Stimulated activated naive CD8-positive, alpha-beta T cell treated with anti-CD3 and anti-CD28 coated beads, Interleukin-15, Interleukin-2, amounts not matched to agents 100 ng/mL and 50 ng/mL, for 24 hours (primary cell): Measurements from ENCODE around the gene CTSF.
"Not testable (repeated sequence)": the region's sequence is repeated elsewhere in the genome, so short reads cannot be mapped to it uniquely, and the experiment has no call there.

Experiments used
- H3K27ac Mint-ChIP-seq: one replicate; pipeline ENCODE4 v1.8.0; 2021; ENCODE audit warnings: mild to moderate bottlenecking, mixed read lengths
- H3K27me3 Mint-ChIP-seq: one replicate; pipeline ENCODE4 v1.8.0; 2021; ENCODE audit warnings: mixed read lengths
- H3K36me3 Mint-ChIP-seq: one replicate; pipeline ENCODE4 v1.8.0; 2021; ENCODE audit warnings: low read depth, mixed read lengths
- H3K4me1 Mint-ChIP-seq: one replicate; pipeline ENCODE4 v1.8.0; 2021; ENCODE audit warnings: low read depth, mixed read lengths
- H3K4me3 Mint-ChIP-seq: one replicate; pipeline ENCODE4 v1.8.0; 2021; ENCODE audit warnings: mild to moderate bottlenecking, mixed read lengths
- H3K9me3 Mint-ChIP-seq: one replicate; pipeline ENCODE4 v1.8.0; 2021; ENCODE audit warnings: mixed read lengths

Gene CTSF

DNA sequence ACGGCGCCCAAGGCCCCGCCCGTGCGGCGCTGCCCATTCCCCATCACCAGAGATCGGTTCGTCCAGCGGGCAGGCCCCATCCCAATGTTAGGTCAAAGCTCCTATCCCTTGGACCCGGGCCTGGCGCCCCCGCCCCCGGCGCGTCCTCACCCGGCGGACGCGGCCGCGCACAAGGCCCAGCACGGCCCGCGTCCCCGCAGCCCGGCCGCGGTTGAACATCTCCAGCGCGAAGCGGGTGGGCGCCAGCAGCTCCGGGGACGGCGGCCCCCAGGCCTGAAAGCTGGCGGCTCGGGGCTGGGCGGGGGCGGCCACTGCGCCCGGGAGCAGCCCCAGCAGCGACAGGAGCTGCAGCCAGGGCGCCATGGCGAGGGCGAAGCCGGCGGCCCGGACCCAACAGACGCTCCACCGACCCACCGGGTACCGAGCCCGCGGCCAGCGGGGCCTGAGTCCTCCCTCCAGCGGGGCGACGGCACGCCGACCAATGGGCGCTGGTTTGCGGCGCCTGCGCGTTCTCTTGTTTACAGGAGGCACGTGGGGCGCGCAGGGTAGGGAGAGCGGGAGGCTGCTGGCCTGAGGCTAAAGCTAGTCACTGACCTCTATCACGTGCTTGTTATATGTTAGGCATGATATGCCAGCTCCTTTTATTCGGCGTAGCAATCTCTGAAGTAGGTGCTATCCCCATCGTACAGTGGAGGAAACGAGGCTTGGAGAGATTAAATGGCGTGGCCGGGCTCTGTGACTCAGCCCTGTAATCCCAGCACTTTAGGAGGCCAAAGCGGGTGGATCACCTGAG is at the start of gene CTSF:
CTSF (minus strand) TSS at position 483 of the 793 bp plus-strand sequence; CDS start at position 363, 120 bp downstream.
- Mint-ChIP-seq H3K9me3 (no peaks in the 10 kb centered on the region), H3K36me3 (no peaks in the 10 kb centered on the region), H3K27ac (no peak within 1 kb of the TSS), H3K4me3 (peak within 1 kb of the TSS; percentile 78), H3K27me3 (peaks cover 3% of the 10 kb centered on the region), H3K4me1 (peaks cover 3% of the 10 kb centered on the region)

DNA sequence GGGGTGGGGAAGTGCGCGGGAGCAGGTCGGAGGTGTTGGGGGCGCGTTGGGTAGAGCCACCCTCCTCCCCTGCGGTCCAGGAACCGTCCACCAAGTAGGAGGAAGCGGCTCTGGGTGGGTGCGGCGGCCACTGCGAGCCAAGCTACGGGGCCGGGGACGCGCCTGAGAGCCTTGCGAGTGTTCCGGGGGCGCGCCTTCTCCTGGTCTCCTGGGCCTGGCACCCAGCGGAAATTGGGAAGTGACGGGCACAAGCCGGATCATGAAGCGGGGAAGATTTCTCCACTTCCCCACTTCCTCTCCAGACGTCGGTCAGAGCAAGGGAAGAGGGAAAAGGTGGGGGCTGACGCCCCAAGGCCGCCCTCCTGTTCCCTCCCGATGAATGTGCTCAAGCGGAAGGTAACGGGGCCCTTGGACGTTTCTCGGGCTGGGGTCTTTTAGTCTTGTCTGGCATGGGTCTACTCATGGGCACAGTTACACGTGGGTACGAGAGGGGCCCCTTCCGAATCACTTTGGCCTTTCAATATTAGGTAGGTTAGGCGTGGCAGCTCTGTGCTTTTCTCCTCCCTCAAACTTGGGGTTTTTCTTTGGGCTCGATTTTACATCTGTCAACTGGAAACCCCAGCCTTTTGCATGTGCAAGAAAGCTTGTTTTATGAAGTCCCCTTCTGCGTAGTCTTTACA is 48.9 kb upstream of the CTSF start:
- Mint-ChIP-seq H3K9me3 (no peaks in the 10 kb centered on the region), H3K4me1 (peaks cover 54% of the 10 kb centered on the region), H3K4me3 (peak overlapping the region; percentile 96), H3K27ac (peak overlapping the region; percentile 98), H3K36me3 (peaks cover 55% of the 10 kb centered on the region), H3K27me3 (no peaks in the 10 kb centered on the region)

DNA sequence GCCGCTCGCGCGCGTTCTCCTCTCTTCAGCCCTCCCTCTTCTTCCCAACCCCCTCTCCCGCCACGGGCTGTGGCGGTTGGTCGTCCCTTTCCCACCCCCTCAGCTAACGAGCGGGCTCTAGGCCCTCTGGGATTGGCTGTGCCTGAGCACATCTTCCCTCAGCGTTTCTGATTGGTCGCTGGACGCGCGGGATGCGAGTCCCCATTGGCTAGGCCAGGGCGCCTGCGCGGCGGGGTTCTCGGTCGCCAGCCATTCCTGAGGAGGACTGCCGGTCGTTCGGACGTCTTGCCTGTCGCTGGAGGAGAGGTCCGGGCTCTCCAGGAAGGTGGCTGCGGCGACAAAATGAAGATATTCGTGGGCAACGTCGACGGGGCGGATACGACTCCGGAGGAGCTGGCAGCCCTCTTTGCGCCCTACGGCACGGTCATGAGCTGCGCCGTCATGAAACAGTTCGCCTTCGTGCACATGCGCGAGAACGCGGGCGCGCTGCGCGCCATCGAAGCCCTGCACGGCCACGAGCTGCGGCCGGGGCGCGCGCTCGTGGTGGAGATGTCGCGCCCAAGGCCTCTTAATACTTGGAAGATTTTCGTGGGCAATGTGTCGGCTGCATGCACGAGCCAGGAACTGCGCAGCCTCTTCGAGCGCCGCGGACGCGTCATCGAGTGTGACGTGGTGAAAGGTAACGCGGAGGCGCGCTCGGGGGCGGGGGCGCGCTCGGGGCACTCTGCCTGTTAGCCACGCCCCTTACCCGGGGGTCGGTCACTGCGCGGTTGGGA is 48.2 kb upstream of the CTSF start, which contains the start of gene RBM14:
RBM14 (plus strand) TSS at position 252 of the 776 bp plus-strand sequence; CDS start at position 343, 91 bp downstream.
- Mint-ChIP-seq H3K4me1 (peaks cover 47% of the 10 kb centered on the region), H3K27me3 (no peaks in the 10 kb centered on the region), H3K27ac (peak within 1 kb of the TSS; percentile 98), H3K4me3 (peak within 1 kb of the TSS; percentile 96), H3K36me3 (peaks cover 48% of the 10 kb centered on the region), H3K9me3 (no peaks in the 10 kb centered on the region)

DNA sequence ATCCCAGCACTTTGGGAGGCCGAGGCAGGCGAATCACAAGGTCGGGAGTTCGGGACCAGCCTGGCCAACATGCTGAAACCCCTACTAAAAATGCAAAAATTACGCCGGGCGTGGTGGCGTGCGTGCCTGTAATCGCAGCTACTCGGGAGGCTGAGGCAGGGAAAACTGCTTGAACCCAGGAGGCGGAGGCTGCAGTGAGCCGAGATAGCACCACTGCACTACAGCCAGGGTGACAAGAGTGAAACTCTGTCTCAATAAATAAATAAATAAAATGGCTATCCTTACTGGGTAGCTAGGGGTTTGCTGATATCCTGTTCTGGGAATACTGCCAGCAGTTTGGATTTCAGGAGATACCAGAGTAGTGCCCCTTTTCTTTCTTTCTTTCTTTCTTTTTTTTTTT is 45.7 kb upstream of the CTSF start:
- H3K4me1 Mint-ChIP-seq = peaks cover 42% of the 10 kb centered on the region
- H3K27ac Mint-ChIP-seq = no peak overlapping the region
- peaks cover 26% of the 10 kb centered on the region for H3K36me3 Mint-ChIP-seq
- no peaks in the 10 kb centered on the region for H3K9me3 Mint-ChIP-seq
- H3K27me3 Mint-ChIP-seq = no peaks in the 10 kb centered on the region
- H3K4me3 Mint-ChIP-seq = no peak overlapping the region

DNA sequence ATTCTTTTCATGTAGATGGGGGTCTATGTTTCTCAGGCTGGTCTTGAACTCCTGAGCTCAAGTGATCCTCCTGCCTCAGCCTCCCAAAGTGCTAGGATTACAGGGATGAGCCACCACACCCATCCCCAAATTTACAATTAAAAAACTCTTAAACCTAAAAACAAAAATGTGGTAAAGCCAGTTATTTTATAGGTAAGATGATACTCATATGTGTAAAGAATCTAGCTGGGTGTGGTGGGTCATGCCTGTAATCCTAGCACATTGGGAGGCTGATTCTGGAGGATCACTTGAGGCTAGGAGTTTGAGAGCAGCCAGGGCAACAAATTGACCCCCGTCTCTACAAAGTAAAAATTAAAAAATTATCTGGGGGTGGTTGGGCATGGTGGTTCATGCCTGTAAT is 44.1 kb upstream of the CTSF start:
- H3K36me3 Mint-ChIP-seq = peaks cover 10% of the 10 kb centered on the region
- no peak overlapping the region for H3K4me3 Mint-ChIP-seq
- no peak overlapping the region for H3K27ac Mint-ChIP-seq
- H3K4me1 Mint-ChIP-seq = peaks cover 29% of the 10 kb centered on the region
- H3K27me3 Mint-ChIP-seq = no peaks in the 10 kb centered on the region
- H3K9me3 Mint-ChIP-seq = no peaks in the 10 kb centered on the region

DNA sequence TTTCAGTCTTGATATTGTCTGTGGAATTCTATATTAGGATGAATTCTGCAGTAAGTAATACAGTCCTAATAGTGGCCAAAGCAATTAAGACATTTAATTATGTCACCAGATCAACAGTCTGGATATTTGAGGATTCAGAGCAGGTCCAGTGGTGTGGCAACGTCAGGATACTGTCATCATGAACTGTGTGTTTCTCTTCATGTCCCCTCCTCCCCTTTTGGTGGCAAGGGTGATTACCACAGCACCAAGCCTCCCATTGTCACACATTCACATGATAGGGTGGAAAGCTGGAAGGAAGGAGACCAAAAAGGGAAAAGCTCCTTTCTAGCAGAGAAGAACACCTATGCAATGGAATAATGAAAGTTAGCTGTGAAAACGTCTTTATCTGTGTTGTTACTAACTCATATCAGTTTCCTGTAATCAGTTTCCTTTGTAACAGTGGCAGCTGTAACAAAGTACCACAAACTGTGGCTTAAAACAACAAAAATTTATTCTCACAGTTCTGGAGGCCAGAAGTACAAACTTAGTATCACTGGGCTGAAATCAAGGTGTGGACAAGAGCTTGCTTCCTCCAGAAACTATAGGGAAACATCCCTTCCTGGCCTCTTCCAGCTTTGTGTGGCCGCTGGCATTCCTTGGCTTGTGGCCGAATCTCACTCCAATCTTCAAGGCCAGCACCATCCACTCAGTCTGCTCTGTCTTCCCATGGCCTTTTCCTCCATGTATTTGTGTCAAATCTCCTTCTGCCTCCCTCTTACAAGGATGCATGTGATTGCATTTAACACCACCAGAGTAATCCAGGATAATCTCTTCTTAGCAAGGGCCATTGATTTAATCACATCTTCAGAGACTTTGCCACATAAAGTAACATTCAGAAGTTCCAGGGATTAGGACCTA is 41.6 kb upstream of the CTSF start:
- Mint-ChIP-seq H3K4me3 (no peak overlapping the region), H3K27ac (peak overlapping the region; percentile 11), H3K36me3 (peaks cover 6% of the 10 kb centered on the region), H3K27me3 (no peaks in the 10 kb centered on the region), H3K9me3 (no peaks in the 10 kb centered on the region), H3K4me1 (peaks cover 22% of the 10 kb centered on the region)

DNA sequence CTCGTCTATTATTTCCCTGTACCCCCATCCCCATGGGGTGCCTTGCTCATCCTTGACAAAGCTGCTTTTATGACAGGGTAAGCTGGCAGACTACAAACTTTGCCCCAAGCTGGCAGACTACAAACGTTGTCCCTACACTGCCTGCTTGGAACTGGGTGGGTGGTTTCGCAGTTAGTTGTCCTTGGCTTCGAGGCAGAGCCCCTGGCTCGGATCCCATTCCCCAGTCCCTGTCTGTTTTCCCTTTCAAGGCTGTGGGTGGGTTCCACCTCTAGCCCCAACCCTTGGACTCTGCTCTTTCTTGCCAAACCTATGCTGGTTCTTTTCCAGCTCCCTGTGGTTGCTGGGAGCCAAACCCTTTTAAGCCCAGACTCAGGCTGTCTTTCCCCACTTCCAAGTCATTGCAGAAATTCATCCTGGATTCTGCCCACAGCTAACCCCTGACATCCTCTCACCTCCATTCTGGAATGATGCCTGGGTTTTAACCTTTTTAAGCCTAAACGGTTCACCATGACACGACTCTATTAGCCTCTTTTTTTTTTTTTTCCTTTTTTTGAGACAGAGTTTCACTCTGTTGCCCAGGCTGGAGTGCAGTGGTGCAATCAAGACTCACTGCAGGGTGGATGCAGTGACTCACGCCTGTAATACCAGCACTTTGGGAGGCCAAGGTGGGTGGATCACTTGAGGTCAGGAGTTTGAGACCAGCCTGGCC is 38.9 kb upstream of the CTSF start:
- H3K27ac Mint-ChIP-seq = no peak overlapping the region
- peaks cover 17% of the 10 kb centered on the region for H3K36me3 Mint-ChIP-seq
- H3K9me3 Mint-ChIP-seq = no peaks in the 10 kb centered on the region
- H3K27me3 Mint-ChIP-seq = no peaks in the 10 kb centered on the region
- no peak overlapping the region for H3K4me3 Mint-ChIP-seq
- peaks cover 19% of the 10 kb centered on the region for H3K4me1 Mint-ChIP-seq

DNA sequence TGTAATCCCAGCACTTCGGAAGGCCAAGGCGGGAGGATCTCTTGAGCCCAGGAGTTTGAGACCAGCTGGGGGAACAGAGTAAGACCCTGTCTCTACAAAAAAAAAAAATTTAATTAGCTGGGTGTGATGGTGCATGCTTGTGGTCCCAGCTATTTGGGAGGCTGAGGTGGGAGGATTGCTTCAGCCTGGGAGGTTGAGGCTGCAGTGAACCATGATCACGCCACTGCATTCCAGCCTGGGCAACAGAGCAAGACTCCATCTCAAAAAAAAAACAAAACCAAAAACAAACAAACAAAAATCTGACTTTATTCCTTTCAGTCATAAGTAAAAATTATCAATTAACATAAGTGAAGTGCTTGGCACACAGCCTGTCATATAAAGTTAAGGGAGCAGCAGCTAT is 38.2 kb upstream of the CTSF start:
- H3K36me3 Mint-ChIP-seq = peaks cover 20% of the 10 kb centered on the region
- not testable (repeated sequence) for H3K9me3 Mint-ChIP-seq, H3K27ac Mint-ChIP-seq, H3K4me3 Mint-ChIP-seq, H3K27me3 Mint-ChIP-seq
- peaks cover 19% of the 10 kb centered on the region for H3K4me1 Mint-ChIP-seq

DNA sequence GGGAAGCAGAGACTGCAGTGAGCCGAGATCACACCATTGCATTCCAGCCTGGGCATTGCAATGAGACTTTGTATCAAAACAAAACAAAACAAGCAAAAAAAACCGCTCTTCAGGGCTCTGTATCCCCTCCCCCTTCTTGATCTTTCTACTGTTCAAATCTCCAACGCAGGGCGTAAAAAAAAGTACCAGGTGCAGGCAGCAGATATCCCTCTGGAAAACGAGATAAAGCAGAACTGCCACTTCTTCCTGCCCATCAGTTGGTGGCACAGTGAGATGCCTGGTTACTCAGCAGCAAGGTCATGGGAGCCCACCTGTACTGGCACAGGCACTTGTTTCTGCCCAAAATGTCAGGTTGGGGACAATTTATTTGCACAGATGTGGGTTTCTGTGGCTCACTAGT is 35.7 kb upstream of the CTSF start:
- Mint-ChIP-seq H3K36me3 (peaks cover 20% of the 10 kb centered on the region), H3K9me3 (no peaks in the 10 kb centered on the region), H3K4me3 (no peak overlapping the region), H3K4me1 (peaks cover 9% of the 10 kb centered on the region), H3K27ac (no peak overlapping the region), H3K27me3 (no peaks in the 10 kb centered on the region)

DNA sequence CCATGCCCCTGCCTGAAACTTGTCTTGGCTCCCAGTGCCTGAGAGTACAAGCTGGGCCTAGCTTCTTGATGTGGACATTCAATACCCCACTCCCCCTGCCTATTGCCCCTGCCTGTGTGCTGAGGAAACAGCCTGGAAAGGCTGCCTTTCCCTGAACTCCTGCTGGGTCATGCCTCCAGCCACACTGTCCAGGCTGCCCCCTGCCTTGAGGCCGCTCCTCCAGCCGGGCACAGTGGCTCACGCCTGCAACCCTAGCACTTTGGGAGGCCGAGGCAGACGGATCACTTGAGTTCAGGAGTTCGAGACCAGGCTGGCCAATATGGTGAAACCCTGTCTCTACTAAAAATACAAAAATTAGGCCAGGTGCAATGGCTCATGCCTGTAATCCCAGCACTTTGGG is 34.7 kb upstream of the CTSF start:
- no peak overlapping the region for H3K27ac Mint-ChIP-seq
- no peaks in the 10 kb centered on the region for H3K27me3 Mint-ChIP-seq
- peaks cover 9% of the 10 kb centered on the region for H3K4me1 Mint-ChIP-seq
- H3K36me3 Mint-ChIP-seq = peaks cover 20% of the 10 kb centered on the region
- no peaks in the 10 kb centered on the region for H3K9me3 Mint-ChIP-seq
- H3K4me3 Mint-ChIP-seq = no peak overlapping the region

DNA sequence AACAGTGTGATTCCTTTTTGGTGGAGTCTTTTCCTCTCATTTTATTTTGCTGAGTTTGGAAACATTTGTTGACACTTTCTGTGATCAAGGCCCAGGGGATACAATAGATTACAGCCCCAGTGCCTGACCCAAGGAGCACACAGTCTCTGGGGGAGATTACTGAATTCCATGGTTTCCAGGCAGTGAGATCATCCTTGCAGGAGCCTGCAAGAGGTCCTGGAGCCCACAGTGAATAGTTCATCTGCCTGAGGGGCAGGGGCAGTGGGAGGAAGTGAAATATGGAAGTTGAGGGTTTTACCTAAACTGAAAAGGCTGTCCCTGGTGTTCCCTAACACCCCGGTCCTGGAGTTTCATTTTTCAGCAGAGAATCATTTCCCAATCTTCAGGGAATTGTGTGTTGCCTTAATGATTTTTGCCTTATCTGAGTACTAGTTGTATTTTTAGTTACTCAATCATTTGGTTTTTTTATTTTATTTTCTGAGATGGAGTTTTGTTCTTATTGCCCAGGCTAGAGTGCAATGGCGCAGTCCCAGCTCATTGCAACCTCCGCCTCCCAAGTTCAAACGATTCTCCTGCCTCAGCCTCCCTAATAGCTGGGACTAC is 32.3 kb upstream of the CTSF start:
- H3K27me3 Mint-ChIP-seq = no peaks in the 10 kb centered on the region
- H3K9me3 Mint-ChIP-seq = no peaks in the 10 kb centered on the region
- H3K4me3 Mint-ChIP-seq = no peak overlapping the region
- peaks cover 9% of the 10 kb centered on the region for H3K4me1 Mint-ChIP-seq
- H3K27ac Mint-ChIP-seq = no peak overlapping the region
- peaks cover 20% of the 10 kb centered on the region for H3K36me3 Mint-ChIP-seq

DNA sequence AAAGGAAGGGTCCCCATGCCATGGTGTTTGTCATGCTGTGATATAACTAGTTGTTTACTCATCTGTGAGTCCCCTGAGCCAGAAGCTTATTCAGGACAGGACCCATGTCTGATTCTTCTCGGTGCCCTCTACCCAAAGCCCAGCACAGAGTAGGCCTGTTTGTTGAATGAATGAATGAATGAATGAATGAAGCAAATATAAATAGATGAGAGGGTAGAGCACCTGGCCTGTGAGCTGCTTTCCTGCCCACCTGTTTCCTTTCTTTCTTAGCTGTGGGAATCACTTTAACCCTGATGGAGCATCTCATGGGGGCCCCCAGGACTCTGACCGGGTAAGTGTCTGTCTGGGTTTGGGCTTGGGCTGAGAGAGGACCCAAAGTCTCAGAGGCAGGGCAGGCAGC is 31.8 kb upstream of the CTSF start:
- peaks cover 17% of the 10 kb centered on the region for H3K36me3 Mint-ChIP-seq
- peaks cover 14% of the 10 kb centered on the region for H3K4me1 Mint-ChIP-seq
- H3K27ac Mint-ChIP-seq = no peak overlapping the region
- H3K27me3 Mint-ChIP-seq = no peaks in the 10 kb centered on the region
- no peaks in the 10 kb centered on the region for H3K9me3 Mint-ChIP-seq
- no peak overlapping the region for H3K4me3 Mint-ChIP-seq

DNA sequence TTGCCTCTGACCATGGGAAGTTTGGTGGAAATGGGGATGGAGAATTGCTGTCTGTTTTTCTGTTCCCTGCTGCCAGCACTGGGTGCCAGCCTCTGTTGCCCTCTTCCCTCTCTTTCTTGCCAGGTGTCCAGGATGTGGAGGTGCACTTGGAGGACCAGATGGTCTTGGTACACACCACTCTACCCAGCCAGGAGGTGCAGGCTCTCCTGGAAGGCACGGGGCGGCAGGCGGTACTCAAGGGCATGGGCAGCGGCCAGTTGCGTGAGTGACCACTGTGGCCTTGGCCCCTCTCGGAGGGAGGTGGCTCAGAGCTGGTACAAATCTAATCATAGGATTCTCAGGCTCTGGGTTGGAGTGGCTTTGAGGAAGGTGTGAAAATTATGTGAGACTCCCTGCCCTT is 30.6 kb upstream of the CTSF start:
- H3K27ac Mint-ChIP-seq = no peak overlapping the region
- no peak overlapping the region for H3K4me3 Mint-ChIP-seq
- no peaks in the 10 kb centered on the region for H3K27me3 Mint-ChIP-seq
- H3K36me3 Mint-ChIP-seq = peaks cover 5% of the 10 kb centered on the region
- no peaks in the 10 kb centered on the region for H3K9me3 Mint-ChIP-seq
- peaks cover 22% of the 10 kb centered on the region for H3K4me1 Mint-ChIP-seq
